H1 (cell line): ENCODE data around the gene RUVBL1.

Source experiments
- GTF2F1 ChIP-seq: IDR thresholded peaks from 2 replicates; pipeline ENCODE4 v1.6.1; 2012; ENCODE audit warnings: low read depth, low read length, improper control_type of control experiment, borderline replicate concordance
- PHF8 ChIP-seq: fragments of 200-600 bp; sonication (generic); conservative IDR thresholded peaks from 2 replicates; pipeline ENCODE4 v1.7.1; 2012; ENCODE audit warnings: low read depth, mild to moderate bottlenecking, inconsistent platforms, low read length, moderate library complexity
- RXRA ChIP-seq: IDR thresholded peaks from 2 replicates; pipeline ENCODE4 v1.6.1; 2011; ENCODE audit warnings: low read depth, mild to moderate bottlenecking, low read length, moderate library complexity; ENCODE audit not compliant: insufficient read depth

DNA sequence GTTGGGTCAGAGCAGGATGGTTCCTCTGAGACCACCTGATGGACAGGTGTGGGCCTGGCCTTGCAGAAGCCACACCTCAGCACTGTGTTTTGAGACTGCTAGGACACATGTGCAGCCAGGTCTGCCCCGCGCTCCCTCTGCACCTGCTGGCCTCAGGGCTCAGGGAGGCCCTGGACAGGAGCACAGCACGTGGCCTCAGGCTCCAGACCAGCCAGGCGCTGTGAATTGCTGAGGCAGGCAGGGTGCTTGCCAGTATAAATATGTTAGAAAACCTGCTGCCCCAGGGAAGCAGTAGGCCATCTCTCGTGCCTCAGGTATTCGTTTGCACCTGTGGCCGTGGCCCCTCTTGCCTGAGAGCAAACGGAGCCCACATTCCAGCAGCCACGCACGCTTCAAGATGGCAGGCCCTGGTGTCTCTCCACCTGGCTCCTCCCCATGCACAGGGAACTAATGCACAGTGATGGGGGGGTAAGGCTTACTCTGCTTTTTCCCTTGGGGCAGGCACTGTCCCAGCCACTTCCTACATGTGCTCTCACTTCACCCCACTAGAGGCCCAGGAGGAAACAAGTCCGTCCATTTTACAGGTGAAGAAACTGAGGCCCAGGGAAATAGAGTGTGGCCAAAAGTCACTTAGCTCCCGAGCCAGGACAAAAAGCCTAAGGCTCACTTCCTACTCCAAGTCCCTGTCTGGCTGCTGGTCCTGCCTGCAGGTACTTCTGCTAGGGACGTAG is 51.0 kb downstream of the RUVBL1 start:
- no peak for TF ChIP-seq RXRA
- no peak for TF ChIP-seq PHF8
- no peak for TF ChIP-seq GTF2F1
